HepG2 (cell line): ENCODE data around the gene PCYOX1L. TPM values are rescaled to one million over a fixed set of nuclear protein-coding genes. Genes with fewer than 3 reads are reported as not detected.

ENCODE experiments used
- ATF7 ChIP-seq, 2 experiments: fragments of 450-650 bp in 1 of 2; sonication (generic) in 1 of 2; formaldehyde crosslinking in 1 of 2; IDR thresholded peaks; 2 replicates each; pipeline versions ENCODE4 v1.4.0 to v1.6.1; 2016 to 2020; ENCODE audit warnings: antibody characterized with exemption in 1 of 2, mild to moderate bottlenecking in 1 of 2, missing genetic modification reagents in 1 of 2
- CEBPG ChIP-seq: IDR thresholded peaks from 2 replicates; pipeline ENCODE4 v1.6.1; 2016
- EP300 ChIP-seq, 3 experiments: sonication (generic) in 1 of 3; formaldehyde crosslinking in 1 of 3; IDR thresholded peaks; 2 replicates each; pipeline versions ENCODE4 v1.5.1 to v1.6.1; 2011 to 2020; ENCODE audit warnings: low read depth in 2 of 3, low read length in 2 of 3, borderline replicate concordance in 1 of 3, improper control_type of control experiment in 1 of 3, mild to moderate bottlenecking in 1 of 3, missing genetic modification reagents in 1 of 3, moderate library complexity in 1 of 3
- FLYWCH1 ChIP-seq: sonication (generic); formaldehyde crosslinking; IDR thresholded peaks from 2 replicates; pipeline ENCODE4 v1.8.1; 2023; ENCODE audit warnings: mild to moderate bottlenecking, missing genetic modification reagents
- NFE2L2 ChIP-seq: fragments of 150-350 bp; IDR thresholded peaks from 2 replicates; pipeline ENCODE4 v1.6.1; 2014; ENCODE audit warnings: low read length
- SMAD3 ChIP-seq: sonication (generic); formaldehyde crosslinking; IDR thresholded peaks from 2 replicates; pipeline ENCODE4 v1.4.0; 2020; ENCODE audit warnings: missing genetic modification reagents
- SP4 ChIP-seq: sonication (generic); formaldehyde crosslinking; IDR thresholded peaks from 2 replicates; pipeline ENCODE4 v1.8.1; 2023; ENCODE audit warnings: mild to moderate bottlenecking, missing genetic modification reagents
- SRF ChIP-seq: IDR thresholded peaks from 2 replicates; pipeline ENCODE4 v1.6.1; 2011; ENCODE audit warnings: mild to moderate bottlenecking, low read depth, low read length, moderate library complexity
- TCF7L2 ChIP-seq: IDR thresholded peaks from 2 replicates; pipeline ENCODE4 v1.6.1; 2011; ENCODE audit warnings: mild to moderate bottlenecking, low read depth, low read length, moderate library complexity
- TIGD3 ChIP-seq: sonication (generic); formaldehyde crosslinking; IDR thresholded peaks from 2 replicates; pipeline ENCODE4 v1.5.1; 2020; ENCODE audit warnings: mild to moderate bottlenecking, missing genetic modification reagents, borderline replicate concordance
- ZBTB21 ChIP-seq: sonication (generic); formaldehyde crosslinking; IDR thresholded peaks from 2 replicates; pipeline ENCODE4 v1.4.0; 2020; ENCODE audit warnings: missing genetic modification reagents
- ZBTB33 ChIP-seq: sonication (generic); formaldehyde crosslinking; IDR thresholded peaks from 2 replicates; pipeline ENCODE4 v1.4.0; 2020; ENCODE audit warnings: missing genetic modification reagents
- ZNF567 ChIP-seq: sonication (generic); formaldehyde crosslinking; IDR thresholded peaks from 2 replicates; pipeline ENCODE4 v1.8.1; 2023; ENCODE audit warnings: mild to moderate bottlenecking, missing genetic modification reagents, borderline replicate concordance
- ZNF660 ChIP-seq: sonication (generic); formaldehyde crosslinking; IDR thresholded peaks from 2 replicates; pipeline ENCODE4 v1.5.1; 2020; ENCODE audit warnings: mild to moderate bottlenecking, low read depth, missing genetic modification reagents, borderline replicate concordance
- ZNF704 ChIP-seq: sonication (generic); formaldehyde crosslinking; IDR thresholded peaks from 2 replicates; pipeline ENCODE4 v1.8.1; 2023; ENCODE audit warnings: mild to moderate bottlenecking, inconsistent platforms, moderate library complexity, missing genetic modification reagents, borderline replicate concordance
- ZNF724P ChIP-seq: sonication (generic); formaldehyde crosslinking; IDR thresholded peaks from 2 replicates; pipeline ENCODE4 v1.8.0; 2022; ENCODE audit warnings: missing genetic modification reagents, borderline replicate concordance
- ZNF770 ChIP-seq: sonication (generic); formaldehyde crosslinking; IDR thresholded peaks from 2 replicates; pipeline ENCODE4 v1.5.0; 2020; ENCODE audit warnings: mild to moderate bottlenecking, missing genetic modification reagents
- ZNF788 ChIP-seq: sonication (generic); formaldehyde crosslinking; IDR thresholded peaks from 2 replicates; pipeline ENCODE4 v1.5.0; 2020; ENCODE audit warnings: mild to moderate bottlenecking, missing genetic modification reagents, borderline replicate concordance
- ZSCAN30 ChIP-seq: sonication (generic); formaldehyde crosslinking; IDR thresholded peaks from 2 replicates; pipeline ENCODE4 v1.5.0; 2020; ENCODE audit warnings: mild to moderate bottlenecking, missing genetic modification reagents
- polyA plus RNA-seq, 8 experiments: library from polyadenylated mRNA; depleted of rRNA in 3 of 8; stranded (reverse) in 7 of 8; unstranded in 1 of 8; fragments of >200 nt; fragmentation: Illumina TruSeq in 4 of 8; extraction: Trizol in 4 of 8; gene quantifications; 2 replicates each; pipeline versions ENCODE4 v1.2.1 to v1.2.3, GENCODE V29; 2011 to 2016; ENCODE audit warnings: low read depth in 4 of 8, missing spikeins in 1 of 8, mixed read lengths in 1 of 8; ENCODE audit not compliant: insufficient read depth in 1 of 8
- total RNA-seq, 5 experiments: library from RNA; depleted of rRNA; stranded (reverse); fragments of >200 nt; fragmentation: Illumina TruSeq; extraction: Trizol; gene quantifications; 2 replicates each; pipeline ENCODE4 v1.2.3, GENCODE V29; 2016; ENCODE audit warnings: low read depth in 1 of 5
- TF ChIP-seq, protein P1 (sequence below): conservative IDR thresholded peaks from 2 replicates; pipeline ENCODE4 v1.6.1; 2018; ENCODE audit warnings: missing genetic modification reagents

The PCYOX1L gene
- total and polyA plus RNA-seq, 2 of the 13 experiments (the other 11 are each of a cell fraction or from before 2014, with no cell fraction given), result 1.00 to 3.7 TPM

DNA sequence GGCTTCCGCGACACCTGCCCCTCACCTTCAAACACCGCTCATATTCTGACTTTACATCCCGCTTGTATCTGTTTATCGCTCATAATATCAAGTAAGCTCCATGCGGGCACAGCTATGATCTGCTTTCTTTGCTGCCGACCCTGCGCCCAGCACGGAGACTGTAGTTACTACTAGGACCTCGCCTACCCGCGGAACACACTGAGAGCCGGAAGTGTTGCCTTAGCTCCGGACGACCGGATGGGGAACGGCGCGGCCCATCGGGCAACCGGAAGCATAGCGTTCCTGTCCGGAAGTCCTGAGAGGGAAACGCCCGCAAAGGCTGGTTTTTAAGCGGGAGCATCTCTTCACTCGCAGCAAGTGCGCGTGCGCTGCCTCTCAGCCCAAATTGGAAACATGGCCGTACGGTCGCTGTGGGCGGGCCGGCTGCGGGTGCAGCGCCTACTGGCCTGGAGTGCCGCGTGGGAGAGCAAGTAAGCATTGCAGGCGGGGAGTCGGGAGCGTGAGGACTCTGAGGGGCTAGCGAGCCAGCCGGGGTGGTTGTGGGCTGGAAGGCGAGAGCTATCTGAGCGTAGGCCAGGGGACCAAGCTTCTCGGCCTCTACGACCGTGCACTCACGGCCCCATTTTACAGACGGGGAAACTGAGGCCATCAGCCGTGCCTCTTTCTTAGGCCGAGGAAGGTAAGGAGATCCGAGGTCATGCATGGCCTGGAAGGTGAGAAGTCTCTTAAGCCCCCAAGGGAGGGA lies 12.5 kb upstream of the PCYOX1L start, which contains the start of gene GRPEL2 (continued):
- TF ChIP-seq ZBTB21 (no peak), CEBPG (CRISPR knock-in tag) (peak; percentile 55), SP4 (peak; percentile 72), TCF7L2 (no peak), ZNF788 (no peak; the same call in 1 of the 2 replicates), FLYWCH1 (no peak), NFE2L2 (no peak), ZSCAN30 (no peak), ZNF567 (CRISPR knock-in tag) (peak; percentile 57; the same call in 1 of the 2 replicates), ZNF660 (CRISPR knock-in tag) (no peak), TIGD3 (no peak), ZNF770 (peak; percentile 34), ZNF724P (peak; percentile 84; the same call in 1 of the 2 replicates), SMAD3 (CRISPR knock-in tag) (peak; percentile 76), ZBTB33 (CRISPR knock-in tag) (0 out of 2 replicates have a peak, but pooled peaks have one; percentile 6), ZNF704 (CRISPR knock-in tag) (peak; percentile 25; the same call in 1 of the 2 replicates), SRF (no peak), EP300 (IDR thresholded peaks at IDR 0.05; ENCODE audit: low read depth in 2 of 2, low read length in 2 of 2) (0 out of 4 replicates have a peak, but pooled peaks of 1 of the 2 experiments have one; percentile 18), EP300 (CRISPR knock-in tag; IDR thresholded peaks at IDR 0.05; ENCODE audit: borderline replicate concordance) (0 out of 2 replicates have a peak, but pooled peaks have one; percentile 7), ATF7 (IDR thresholded peaks at IDR 0.05) (no peak), ATF7 (CRISPR knock-in tag; IDR thresholded peaks at IDR 0.05) (no peak)
- TF ChIP-seq, protein P1, sequence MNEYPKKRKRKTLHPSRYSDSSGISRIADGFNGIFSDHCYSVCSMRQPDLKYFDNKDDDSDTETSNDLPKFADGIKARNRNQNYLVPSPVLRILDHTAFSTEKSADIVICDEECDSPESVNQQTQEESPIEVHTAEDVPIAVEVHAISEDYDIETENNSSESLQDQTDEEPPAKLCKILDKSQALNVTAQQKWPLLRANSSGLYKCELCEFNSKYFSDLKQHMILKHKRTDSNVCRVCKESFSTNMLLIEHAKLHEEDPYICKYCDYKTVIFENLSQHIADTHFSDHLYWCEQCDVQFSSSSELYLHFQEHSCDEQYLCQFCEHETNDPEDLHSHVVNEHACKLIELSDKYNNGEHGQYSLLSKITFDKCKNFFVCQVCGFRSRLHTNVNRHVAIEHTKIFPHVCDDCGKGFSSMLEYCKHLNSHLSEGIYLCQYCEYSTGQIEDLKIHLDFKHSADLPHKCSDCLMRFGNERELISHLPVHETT (CRISPR knock-in tag), result peak; percentile 81
